Mesenteric fat pad (tissue), 1 donor: Measurements from ENCODE around the gene CBLB. TPM values are rescaled to one million over a fixed set of nuclear protein-coding genes. Genes with fewer than 3 reads are reported as not detected.

Experiments
- DNase-seq: peaks from one replicate; pipeline ENCODE4 v3.0.0-alpha.2; 2020; ENCODE audit warnings: low spot score
- long read RNA-seq: library from polyadenylated mRNA; unstranded; transcript quantifications from one replicate; pipeline ENCODE4 v2.0.0, GENCODE V29; 2020
- total RNA-seq: library from RNA; stranded (reverse); fragmentation: NEBNext Ultra II Directional; extraction: Animal tissue kit (Norgen Biotek cat#: 25700); gene quantifications from one replicate; pipeline ENCODE4 v1.2.1, GENCODE V29; 2021
- donor health status: DM: yes; HTN: yes; CAD: no.

The CBLB gene
- 97.9 TPM for total RNA-seq
- long read RNA-seq, partial matches to known transcripts, result 59 of 81 reads
- long read RNA-seq, other reads (novel, unspliced or antisense), result 22 of 81 reads

DNA sequence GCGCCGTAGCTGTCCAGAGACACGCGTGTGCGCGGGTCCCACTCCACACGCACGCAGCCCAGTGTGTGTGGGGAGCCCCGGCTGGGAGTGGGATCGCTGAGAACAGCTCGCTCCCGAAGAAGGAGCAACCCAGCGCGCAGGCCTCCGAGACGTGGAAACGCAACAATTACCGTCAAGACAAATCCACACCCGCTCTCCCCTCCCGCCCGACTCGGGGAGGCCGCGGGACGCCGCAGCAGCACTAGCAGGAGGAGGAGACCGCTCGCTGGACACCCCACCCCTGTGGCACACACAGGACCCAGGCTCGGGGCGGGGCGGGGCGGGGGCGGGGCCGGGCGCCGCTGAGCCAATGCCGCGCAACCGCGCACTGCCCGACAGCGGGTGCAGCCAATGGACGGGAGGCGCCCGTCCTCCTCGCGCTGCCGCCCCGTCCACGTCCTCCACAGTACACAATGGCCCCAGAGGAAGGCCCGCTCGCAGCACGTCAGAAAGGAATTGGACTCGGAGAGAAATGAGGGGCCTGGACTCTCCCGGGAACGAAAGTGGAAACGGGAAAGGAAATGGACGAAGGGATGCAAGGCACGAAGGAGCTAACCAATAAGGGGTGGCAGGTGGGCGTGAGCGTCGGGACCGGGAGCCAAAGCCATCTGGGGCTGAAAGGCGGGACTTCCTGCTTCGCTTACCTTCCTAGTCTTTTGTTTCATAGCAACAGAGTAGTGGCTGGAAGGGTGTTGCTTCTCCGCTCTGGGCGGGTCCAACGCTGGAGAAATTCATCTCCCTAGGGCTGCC, at the start of gene CBLB:
Gene CBLB, minus strand, starts transcription at position 271 of the 789 bp plus-strand sequence. CDS start 1,435 bp downstream, outside the sequence.
- DNase-seq, result peak; percentile 95

DNA sequence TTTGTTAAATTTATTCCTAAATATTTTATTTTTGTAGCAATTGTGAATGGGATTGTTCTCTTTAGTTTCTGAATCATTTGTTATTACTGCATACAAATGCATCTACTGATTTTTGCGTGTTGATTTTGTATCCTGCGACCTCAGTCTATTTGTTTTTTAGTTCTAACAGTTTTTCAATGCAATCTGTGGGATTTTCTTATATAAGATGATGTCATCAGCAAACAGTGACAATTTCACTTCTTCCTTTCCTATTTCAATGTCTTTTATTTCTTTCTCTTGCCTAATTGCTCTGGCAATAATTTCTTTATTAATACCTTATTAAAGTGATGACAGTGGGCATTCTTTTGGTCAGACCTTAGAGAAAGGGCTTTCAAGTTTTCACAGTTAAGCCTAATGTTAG, 48.0 kb upstream of the CBLB start:
- no peak for DNase-seq

DNA sequence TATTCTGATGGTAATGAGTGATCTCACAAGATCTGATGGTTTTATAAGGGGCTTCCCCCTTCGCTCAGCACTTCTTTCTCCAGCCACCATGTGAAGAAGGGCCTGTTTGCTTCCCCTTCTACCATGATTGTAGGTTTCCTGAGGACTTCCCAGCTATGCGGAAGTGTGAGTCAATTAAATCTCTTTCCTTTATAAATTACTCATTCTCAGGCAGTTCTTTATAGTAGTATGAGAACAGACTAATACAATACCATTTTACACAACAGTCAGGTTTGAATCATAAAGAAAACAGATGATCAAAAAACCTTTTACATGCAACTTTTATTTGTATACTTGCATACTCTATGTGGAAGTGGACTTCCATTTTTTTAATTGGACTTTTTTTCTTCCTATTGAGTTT, 46.7 kb upstream of the CBLB start:
- DNase-seq, result no peak

DNA sequence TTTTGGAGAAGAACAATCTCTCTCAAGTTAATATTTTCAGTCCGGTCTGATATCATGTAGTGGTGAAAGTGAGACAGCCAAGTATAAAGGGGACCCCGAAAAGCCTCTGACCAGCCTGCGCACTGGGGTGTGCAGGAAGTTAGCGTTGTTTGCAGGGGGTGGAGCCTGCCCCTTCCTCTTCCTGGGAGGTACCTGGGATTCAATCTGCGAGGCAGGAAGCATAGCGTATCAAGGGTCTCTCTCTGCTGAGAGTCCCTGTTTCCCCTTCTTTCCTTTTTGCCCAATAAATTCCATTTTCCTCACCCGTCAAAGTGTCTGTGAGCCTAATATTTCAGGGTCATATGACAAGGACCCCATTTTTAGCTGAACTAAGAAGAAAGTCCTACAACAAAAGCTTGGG, 44.8 kb upstream of the CBLB start:
- DNase-seq, result no peak

DNA sequence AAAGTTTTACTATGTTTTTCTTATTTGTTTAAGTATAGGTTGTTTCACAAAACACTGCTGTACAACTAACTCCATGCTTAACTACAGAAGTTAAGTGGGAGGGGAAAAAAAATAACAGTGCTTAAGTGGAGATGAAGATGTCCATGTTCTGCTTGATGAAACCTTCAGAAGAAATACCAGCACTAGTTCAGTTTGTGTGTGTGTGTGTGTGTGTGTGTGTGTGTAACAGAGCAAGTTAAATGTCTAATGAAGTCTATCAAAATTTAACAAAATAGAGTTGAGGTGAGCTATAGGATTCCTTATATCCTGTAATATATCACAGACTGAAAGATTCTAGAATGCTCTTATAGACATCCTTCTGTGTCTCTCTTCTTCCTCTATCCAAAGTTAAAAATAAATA, 44.1 kb upstream of the CBLB start:
- DNase-seq, result no peak

DNA sequence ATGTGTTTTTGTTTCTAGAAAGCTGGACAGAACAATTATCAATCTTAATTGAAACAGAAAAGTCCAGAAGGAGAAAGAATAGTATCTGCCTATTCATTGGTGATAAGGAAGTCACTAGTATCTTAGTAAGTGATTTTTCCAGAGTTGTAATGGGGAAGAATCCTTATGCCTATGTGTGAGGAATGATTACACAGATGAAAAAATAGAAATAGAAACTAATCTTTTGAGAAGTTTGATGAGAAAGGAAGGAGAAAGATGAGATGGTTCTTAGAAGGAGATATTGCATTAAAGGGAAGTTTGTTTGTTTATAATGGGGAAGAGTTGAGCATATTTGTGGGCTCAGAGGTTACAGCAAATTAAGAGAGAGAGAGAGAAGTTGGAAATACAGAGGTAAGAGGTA, 42.7 kb upstream of the CBLB start:
- DNase-seq, result no peak

DNA sequence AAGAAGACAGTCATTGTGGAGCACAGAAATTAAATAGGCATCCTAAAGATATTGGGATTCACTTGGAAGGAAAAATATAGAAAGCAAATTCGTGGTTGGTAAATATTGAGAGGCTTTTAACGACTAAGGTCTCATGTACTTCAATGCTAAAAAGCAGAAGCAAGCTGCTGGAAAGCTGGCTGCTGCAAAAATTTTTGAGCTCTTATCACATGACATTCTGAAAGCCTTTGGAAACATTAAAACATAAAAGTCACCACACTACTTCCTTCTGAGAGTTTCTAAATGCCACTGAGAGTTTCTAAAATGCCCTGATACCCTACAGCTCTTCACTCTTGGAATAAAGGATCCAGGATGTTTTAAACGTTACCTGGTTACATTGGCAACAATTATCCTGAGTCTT, 39.0 kb upstream of the CBLB start:
- no peak for DNase-seq

DNA sequence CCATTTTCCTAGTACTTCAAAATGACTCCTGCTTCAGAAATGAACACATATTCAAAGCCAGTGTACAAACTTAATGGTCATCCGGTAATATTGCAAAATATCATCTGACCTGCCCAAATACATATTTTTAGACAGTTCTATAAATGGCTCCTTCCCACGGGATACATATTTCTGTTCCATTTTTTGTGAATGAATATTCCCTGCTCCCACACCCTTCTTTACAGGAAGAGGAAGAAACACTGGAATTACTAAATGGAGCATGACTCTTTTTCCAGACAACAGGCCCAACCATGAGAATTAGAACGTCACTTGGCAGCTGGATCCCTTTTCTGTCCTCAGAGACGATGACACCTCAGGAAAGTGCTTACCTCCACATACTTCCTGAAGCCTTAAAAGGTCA, 38.0 kb upstream of the CBLB start:
- no peak for DNase-seq

DNA sequence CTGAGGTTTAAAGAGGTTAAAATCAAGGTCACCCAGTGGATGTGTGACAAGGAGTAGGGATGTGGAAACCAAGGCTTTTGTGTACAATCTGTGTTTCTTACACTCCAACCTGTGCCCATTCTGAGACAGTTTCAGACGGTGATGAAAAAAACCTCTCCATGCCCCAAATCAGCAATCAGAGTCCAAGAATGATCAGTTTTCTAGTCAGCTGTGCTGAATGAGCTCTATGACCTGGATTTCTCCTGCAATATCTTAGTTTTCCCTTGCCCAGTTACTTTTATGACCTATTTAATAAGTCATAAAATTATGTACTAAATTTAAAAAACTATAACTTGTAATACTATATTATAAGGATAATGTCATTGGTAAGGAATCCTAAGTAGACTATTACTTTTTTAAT, 37.5 kb upstream of the CBLB start:
- no peak for DNase-seq

DNA sequence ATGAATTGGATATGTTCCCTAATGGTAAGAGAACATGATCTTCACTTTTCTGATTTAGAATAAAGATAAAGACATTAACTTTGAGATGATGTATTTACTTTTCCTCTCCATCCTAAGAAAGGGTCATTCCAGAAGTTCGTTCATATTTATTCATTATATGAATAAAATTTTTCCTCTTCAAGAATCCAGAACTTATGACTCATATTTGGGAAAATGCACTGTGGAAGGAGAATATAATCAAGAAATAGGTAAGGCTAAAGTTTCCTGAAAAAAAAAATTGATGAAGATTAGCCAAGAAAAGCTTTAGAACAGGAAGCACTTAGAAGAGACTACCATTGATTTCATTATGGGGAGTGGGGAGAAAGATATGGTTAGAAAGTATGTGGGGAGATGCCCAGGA, 36.5 kb upstream of the CBLB start:
- no peak for DNase-seq

DNA sequence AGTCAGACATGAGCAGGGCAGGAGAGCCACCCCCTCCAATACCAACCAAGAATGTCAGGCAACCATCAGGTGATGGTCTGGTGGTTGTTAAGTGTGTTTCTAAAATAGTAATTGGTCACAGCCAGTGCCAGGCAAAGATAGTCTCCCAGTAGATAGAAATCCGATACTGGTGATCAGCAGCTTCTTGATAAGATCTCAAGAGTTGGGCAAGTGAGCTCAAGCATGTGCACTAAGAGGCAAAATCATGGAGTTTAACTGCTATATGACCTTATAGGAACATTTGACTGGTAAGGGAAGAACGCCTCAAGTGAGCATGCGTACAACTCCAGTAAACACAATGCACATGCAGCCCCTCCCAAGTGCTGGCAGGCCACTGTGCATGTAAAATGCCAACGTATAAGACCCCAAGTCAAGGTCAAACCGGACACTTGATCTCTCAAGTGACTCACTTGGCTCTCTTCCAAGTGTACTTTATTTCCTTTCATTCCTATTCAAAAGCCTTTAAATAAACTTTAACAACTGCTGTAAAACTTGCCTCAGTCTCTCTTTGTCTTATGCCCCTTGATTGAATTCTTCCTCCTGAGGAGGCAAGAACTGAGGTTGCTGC, 36.0 kb upstream of the CBLB start:
- DNase-seq, result no peak

DNA sequence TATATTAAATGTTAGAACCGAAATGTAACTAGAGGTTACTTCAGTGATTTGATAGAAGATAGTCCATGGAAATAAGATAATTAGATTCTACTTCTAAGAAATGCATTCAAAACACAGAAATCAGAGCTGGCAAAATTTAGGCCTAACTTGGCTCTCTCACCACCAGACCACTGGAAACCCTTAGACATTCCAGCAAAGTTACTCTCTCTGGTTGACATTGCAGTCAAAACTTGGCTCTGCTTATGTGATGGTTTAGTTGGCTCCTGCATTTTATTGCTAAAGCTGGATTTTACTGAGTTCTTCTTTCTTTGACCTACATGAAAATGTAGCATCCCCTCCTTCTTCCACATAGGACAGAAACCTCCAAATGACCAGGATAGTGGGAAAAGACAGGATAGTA, 35.4 kb upstream of the CBLB start:
- DNase-seq, result no peak

DNA sequence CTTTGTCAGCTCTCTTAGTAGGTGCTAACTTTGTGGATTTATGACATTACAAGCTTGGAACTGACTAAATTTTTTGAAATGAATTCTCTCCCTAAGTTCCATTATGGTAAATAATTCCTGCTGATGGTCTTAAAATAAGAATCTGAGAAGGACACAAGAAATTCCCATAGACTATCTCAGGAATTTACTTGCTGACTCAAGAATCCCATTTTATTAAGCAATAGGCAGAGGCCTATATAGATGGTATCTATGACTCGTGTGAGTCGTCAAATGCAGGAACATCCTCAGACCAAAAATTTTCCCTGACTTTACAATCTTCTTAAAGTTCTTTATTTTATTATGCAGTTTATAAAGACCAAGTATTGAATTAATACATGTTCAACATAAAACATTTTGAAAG, 30.7 kb upstream of the CBLB start:
- DNase-seq, result no peak

DNA sequence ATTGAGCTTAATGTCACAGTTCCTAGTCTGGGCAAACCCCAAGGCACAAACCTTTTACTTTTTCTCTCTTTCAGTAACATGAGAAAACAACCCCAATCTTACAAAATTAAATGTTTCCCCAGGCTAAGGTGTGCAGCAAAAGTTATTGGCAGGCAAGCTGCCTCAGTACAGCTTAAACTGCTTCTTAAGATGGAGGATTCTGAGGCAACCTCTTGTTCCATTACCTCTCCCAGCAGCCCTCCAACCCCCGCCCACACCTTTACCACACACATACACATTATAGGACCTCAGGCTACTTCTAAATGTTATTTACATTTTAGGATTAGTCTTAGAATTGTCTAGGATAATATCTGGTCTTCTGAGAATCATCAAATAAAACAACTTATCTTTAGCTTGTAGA, 22.3 kb upstream of the CBLB start:
- DNase-seq, result no peak

DNA sequence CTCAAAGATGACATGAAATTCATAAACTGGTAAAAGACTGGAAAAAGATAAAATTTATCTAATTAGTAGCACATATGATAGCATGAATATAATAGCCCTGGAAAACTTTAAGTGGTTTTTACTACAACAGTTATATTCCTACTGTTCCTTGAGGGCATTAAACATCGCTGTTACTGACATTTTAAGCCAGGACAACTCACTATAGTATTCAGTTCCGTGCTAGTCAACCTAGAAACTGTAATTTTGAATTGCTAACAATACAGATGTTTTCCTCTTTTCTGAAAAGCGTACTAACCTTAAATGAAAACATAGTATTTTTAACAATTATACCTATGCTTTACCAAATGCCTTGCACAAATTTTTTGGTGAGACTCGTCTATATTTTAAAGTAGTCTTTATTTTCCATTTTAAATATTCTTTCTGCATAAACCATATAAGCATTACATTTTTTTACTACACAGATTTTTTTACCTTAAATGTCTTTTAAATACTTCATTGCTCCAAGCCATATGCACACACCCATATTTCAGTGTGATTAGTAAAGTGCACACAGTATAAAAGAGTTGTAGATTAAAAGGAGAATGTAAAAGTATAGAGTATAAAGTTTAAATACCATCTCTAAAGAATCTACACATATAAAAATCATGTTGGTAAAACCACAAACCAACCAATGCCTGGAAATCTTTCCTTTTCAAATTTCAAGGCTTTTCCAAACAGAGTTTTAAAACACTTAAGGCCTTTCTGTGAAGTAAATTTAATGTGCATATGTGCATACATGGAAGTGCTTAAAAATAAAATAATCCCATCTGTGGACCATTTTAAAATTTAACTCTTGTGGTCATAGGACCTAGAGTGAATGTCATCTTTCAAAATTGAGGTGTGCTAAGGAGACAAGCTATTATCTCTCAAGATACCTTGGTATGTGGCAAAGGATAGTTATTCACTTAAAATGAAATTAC, 20.1 kb upstream of the CBLB start:
- no peak for DNase-seq

DNA sequence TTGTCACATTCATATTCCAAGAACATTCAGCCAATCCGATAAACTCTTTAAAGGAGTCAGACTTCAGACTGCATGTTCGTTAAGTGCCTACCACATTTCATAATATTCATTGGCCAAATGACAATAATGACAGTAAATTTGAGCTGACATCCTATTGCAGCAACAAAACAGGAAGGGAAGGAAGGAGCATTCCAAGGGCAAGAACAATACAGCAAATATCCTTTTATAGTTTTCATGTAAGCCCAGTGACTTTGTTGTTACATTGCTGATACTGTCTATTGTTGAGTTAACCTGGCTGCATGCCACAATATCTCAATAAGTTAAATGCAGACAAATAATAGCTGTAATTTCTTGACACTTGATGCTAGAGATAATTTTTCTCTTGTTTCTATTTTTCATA, 16.4 kb upstream of the CBLB start:
- no peak for DNase-seq

DNA sequence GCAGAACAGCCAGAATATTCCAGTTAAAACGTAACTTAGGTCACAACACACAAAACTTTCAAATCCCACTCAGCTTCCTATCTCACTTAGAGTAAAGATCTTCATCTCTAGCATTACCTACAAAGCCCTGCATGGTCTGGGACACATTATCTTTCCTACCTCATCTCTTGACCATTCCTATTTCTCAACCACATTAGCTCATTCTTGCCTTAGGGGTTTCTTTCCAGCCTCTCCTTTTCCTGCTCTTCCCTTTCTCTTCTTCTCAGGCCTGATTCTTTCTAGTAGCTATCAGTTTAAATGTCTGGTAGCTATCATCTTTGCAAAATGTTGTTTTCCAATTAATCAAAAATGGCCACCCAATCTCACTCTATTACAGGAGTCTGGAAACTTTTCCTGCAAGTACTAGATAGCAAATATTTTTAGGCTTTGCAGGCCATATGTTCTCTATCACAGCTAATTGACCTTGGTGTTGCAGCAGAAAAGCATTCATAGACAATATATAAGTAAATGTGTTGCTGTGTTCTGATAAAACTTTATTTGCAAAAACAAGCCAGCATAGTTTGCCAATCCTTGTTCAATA, 15.1 kb upstream of the CBLB start:
- no peak for DNase-seq

DNA sequence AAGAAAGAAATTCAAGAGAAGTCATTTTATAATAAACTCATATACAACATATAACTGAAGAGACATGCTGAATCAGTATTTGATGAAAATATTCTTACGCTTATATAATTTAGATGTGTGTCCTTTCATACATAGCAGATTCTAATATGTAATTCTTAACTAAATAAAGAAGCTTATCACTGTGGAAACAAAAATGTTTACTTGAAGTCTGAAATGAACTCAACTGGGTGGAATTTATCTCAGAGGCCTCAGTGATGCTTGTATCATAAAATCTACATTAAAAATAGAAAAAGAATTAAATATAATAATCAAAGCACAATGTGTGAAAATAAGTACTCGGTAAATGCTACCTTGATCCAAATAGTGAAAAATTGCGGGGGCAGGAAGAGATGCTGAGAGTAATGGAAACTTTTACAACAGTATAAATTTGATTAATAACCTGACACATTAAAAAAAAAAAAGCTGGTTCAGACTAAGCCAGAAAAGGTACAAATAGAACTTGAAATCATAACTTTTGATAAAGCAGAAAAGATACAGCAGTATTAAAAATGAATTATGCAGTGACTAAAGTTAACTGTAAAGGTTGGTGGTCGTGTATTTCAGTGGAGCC, 12.0 kb upstream of the CBLB start:
- DNase-seq, result no peak

DNA sequence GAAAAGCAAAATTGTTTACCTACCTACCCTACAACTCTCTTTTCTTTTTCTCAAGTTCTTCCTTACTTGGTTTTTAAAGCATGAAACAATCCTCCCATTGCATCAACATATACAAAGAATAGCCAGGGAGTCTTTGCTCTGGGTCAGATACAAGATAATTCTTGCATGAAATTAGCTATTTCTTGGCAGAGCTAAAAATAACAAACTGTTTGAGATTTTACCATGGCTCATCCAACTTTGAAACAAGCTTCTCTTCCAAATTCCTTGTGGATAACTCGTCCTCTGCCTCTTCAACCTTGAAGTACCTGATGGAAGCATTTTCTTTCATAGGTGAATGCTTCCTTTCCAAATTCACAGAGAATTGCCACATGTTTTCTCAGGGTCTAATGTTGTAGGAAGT, 9.2 kb upstream of the CBLB start:
- DNase-seq, result no peak

DNA sequence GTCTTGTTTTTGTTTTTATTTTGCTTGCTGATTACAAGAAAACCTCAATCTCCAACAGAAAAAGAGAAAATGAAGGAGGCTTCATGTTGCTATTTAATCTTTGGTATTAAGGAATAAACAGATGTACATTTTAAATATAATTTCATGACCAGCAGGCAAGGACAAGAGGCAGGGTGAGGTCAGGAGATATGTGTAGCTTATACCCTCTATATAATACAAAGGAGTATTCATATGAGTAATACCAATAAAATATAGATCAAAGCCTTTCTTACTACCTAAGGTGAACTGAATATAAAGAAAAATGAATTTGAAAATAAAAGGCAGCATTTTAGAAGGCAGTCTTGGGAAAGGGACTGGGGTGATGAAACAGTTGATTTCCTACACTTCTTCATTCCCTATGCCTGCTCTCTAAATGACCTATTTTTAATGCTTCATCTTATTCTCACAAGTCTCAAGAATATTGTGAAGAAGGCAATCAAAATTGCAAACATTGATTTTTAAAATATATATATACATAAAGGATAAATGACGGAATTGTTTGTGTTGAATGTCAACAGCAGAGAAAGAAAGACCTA, 8.6 kb upstream of the CBLB start:
- DNase-seq, result no peak
